Natural killer cell (primary cell): ENCODE data around the gene FAM72C. TPM values are rescaled to one million over a fixed set of nuclear protein-coding genes. Genes with fewer than 3 reads are reported as not detected.
"Not testable (repeated sequence)": the region's sequence is repeated elsewhere in the genome, so short reads cannot be mapped to it uniquely, and the experiment has no call there.

Experiments used
- ATAC-seq, 3 donors: fragments of 150-1000 bp in 2 of 3; fragments of 200-7000 bp in 1 of 3; cut with Tn5 transposase; 1 replicate in 1 of 3; 2 replicates in 2 of 3; pipeline ENCODE4 v1.10.0; 2021; ENCODE audit warnings: mild to moderate bottlenecking in 2 of 3, moderate library complexity in 2 of 3
- DNase-seq, 2 donors: peaks; one replicate each; pipeline versions ENCODE4 v3.0.0 to v3.0.0-alpha.2; 2013 to 2021; ENCODE audit warnings: mixed read lengths in 1 of 2
- H3K27ac ChIP-seq: one replicate; pipeline ENCODE4 v1.5.1; 2013; ENCODE audit warnings: mild to moderate bottlenecking, low read length
- H3K27me3 ChIP-seq: one replicate; pipeline ENCODE4 v1.6.1; 2013; ENCODE audit warnings: low read length; ENCODE audit not compliant: control insufficient read depth, insufficient read depth
- H3K36me3 ChIP-seq: one replicate; pipeline ENCODE4 v1.6.1; 2013; ENCODE audit warnings: low read length; ENCODE audit not compliant: control insufficient read depth, insufficient read depth
- H3K4me1 ChIP-seq: one replicate; pipeline ENCODE4 v1.6.1; 2013; ENCODE audit warnings: low read length; ENCODE audit not compliant: control insufficient read depth, insufficient read depth
- H3K4me3 ChIP-seq: one replicate; pipeline ENCODE4 v1.5.1; 2013; ENCODE audit warnings: low read length
- H3K9me3 ChIP-seq: one replicate; pipeline ENCODE4 v1.6.1; 2013; ENCODE audit warnings: low read length; ENCODE audit not compliant: control insufficient read depth, insufficient read depth
- H3K27ac Mint-ChIP-seq, 2 donors: one replicate each; pipeline ENCODE4 v1.8.0; 2022; ENCODE audit warnings: mild to moderate bottlenecking in 2 of 2, mixed read lengths in 2 of 2, moderate library complexity in 1 of 2
- H3K27me3 Mint-ChIP-seq, 2 donors: one replicate each; pipeline ENCODE4 v1.8.0; 2022; ENCODE audit warnings: low read depth in 2 of 2, mixed read lengths in 2 of 2
- H3K36me3 Mint-ChIP-seq: one replicate; pipeline ENCODE4 v1.8.0; 2022; ENCODE audit warnings: mixed read lengths
- H3K4me1 Mint-ChIP-seq, 2 donors: one replicate each; pipeline ENCODE4 v1.8.0; 2022; ENCODE audit warnings: mixed read lengths in 2 of 2
- H3K4me3 Mint-ChIP-seq: one replicate; pipeline ENCODE4 v1.8.0; 2022; ENCODE audit warnings: mild to moderate bottlenecking, moderate library complexity, mixed read lengths
- H3K9me3 Mint-ChIP-seq, 2 donors: one replicate each; pipeline ENCODE4 v1.8.0; 2022; ENCODE audit warnings: mixed read lengths in 2 of 2
- WGBS: methylation state at CpG from one replicate; pipeline ENCODE4 v1.1.7; 2013; ENCODE audit warnings: missing lambda C conversion rate; ENCODE audit not compliant: insufficient coverage; 5-methylcytosine and 5-hydroxymethylcytosine counted together
- intact Hi-C: fragments of 100-400 bp; cut with micrococcal nuclease; formaldehyde crosslinking; loops from one replicate; pipeline ENCODE4 v1.14.2; 2022
- total RNA-seq, 4 donors: library from RNA; stranded (reverse); fragments of 120-200 nt in 1 of 4; gene quantifications; one replicate each; pipeline versions ENCODE4 v1.2.3 to v1.2.4, GENCODE V29; 2013 to 2022

FAM72C gene
- total RNA-seq, result under 1 TPM in 2 of 3 donors, not detected in 1; 0.18 to 0.19 TPM
- total RNA-seq (2013), result 0.16 TPM

DNA sequence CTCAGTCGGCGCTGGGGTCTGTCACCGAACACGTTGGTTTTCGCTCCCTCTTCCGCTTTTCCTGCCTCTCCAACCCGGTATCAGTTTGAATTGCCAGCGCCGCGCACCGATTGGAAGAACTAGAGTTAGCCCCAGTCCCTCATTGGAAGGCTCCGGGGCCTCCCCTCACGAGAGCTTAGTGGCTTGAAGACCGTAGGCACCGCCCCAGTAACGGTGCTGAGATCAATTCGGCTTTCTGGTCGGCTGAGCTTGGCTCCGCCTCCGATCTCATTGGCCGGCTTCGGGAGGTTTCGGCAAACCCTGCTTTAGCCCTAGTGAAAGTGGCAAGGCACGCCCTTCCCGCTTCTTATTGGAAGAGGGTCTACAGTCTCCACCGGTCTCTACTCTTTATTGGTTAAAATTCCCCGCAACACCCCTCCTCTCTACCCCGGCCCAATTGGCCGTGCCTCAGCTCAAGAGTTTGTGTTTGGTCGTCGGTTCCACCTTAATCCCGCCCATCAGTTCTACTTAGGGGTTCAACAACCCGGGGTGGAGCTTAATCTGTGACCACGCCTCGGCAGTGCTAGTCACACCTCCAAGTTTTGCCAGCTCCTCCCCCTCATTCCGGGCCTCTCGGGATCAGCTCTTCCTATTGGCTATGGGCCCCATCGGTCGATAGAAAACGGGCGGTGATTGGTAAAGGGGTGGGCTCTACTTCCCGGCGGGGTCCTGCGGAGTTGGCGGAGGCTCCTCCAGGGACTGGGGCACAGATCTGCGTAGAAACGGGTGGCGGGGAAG lies at the start of gene FAM72C:
Gene FAM72C, minus strand, starts transcription at position 63 of the 777 bp plus-strand sequence. CDS start 845 bp downstream, outside the sequence.
- H3K36me3 ChIP-seq, H3K27me3 Mint-ChIP-seq, DNase-seq, H3K9me3 ChIP-seq, H3K27ac Mint-ChIP-seq, H3K4me1 ChIP-seq, H3K27ac ChIP-seq, H3K4me3 ChIP-seq, H3K27me3 ChIP-seq, H3K4me3 Mint-ChIP-seq, H3K4me1 Mint-ChIP-seq, H3K9me3 Mint-ChIP-seq, H3K36me3 Mint-ChIP-seq, intact Hi-C loops: not testable (repeated sequence)
- WGBS, result no CpG with 5 or more reads among the region's 48 CpGs
- peak; percentile 78 to 93 (median 81) for ATAC-seq

- H3K27me3 Mint-ChIP-seq, H3K27me3 ChIP-seq, H3K27ac ChIP-seq, H3K9me3 Mint-ChIP-seq, ATAC-seq, H3K4me1 Mint-ChIP-seq, H3K4me3 ChIP-seq, DNase-seq, H3K36me3 Mint-ChIP-seq, H3K9me3 ChIP-seq, H3K4me3 Mint-ChIP-seq, intact Hi-C loops, H3K36me3 ChIP-seq, H3K4me1 ChIP-seq, H3K27ac Mint-ChIP-seq: not testable (repeated sequence)
- WGBS, result no CpG with 5 or more reads among the region's 3 CpGs
Measured at GRCh38 chr1:144020001-144020738, 48.4 kb upstream of the FAM72C start.

DNA sequence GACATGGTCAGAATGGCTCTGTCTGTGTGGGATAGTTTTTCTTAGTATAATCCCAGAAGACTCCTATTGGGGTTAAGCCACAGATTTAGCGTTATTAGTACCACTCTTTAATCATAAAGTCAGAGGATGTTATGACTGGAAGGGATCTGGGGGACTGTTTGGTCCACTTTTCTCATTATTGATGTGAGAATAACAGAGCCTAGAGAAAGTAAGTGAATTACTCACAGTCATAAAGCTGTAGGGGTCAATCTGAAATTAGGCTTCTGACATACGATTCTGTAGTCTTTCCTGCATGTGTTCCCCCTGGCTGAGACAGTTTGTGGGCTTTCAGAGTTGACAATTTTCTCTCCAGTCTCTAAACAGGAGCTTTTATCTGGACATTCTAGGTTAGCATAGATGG lies 47.3 kb upstream of the FAM72C start:
- ATAC-seq, H3K4me1 Mint-ChIP-seq, DNase-seq, H3K36me3 Mint-ChIP-seq, H3K4me3 Mint-ChIP-seq, H3K4me3 ChIP-seq, H3K27ac Mint-ChIP-seq, H3K4me1 ChIP-seq, H3K9me3 Mint-ChIP-seq, H3K27me3 Mint-ChIP-seq, intact Hi-C loops, H3K27ac ChIP-seq, H3K36me3 ChIP-seq, H3K27me3 ChIP-seq, H3K9me3 ChIP-seq: not testable (repeated sequence)
- no CpG with 5 or more reads among the region's 2 CpGs for whole genome bisulfite sequencing

DNA sequence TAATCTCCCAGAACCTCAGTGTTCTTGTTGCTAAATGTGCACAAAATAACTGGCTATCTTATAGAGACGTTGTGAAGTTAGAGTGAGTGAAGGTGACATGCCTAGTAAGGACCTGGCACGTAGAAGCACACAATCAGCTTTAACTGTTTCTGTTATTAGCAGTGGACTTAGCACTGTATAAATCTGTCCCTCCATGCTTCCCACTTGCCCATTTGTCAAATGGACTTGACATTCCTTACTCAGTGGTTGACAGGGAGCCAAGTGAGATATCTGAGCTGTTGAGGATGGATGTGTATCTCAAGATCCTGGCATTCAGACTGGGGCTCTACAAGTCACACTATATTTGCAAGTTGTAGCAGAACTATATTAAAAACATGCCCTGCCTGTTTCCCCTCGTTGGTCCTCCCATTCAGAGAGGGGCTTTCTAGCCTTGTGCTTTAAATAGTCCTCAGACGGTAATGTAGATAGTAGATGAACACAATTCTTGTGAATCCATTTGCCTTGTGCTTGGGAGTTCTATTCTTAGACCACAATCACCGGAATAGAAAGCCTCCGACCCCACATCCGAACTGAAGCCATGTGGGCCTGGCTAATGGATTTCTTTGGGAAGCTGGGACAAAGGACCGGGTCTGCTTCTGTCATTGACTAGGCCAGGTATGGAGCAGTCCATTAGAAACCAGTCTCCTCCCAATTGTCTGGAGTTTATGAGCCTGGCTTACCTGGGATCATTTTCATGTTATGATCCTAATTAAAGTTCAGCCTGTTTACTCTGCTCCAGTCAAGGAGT lies 43.6 kb upstream of the FAM72C start:
- H3K9me3 Mint-ChIP-seq, H3K4me1 ChIP-seq, H3K27ac Mint-ChIP-seq, H3K4me3 ChIP-seq, H3K9me3 ChIP-seq, ATAC-seq, intact Hi-C loops, H3K4me1 Mint-ChIP-seq, H3K27me3 Mint-ChIP-seq, DNase-seq, H3K36me3 ChIP-seq, H3K27me3 ChIP-seq, H3K36me3 Mint-ChIP-seq, H3K27ac ChIP-seq, H3K4me3 Mint-ChIP-seq: not testable (repeated sequence)
- no CpG with 5 or more reads among the region's 8 CpGs for WGBS

DNA sequence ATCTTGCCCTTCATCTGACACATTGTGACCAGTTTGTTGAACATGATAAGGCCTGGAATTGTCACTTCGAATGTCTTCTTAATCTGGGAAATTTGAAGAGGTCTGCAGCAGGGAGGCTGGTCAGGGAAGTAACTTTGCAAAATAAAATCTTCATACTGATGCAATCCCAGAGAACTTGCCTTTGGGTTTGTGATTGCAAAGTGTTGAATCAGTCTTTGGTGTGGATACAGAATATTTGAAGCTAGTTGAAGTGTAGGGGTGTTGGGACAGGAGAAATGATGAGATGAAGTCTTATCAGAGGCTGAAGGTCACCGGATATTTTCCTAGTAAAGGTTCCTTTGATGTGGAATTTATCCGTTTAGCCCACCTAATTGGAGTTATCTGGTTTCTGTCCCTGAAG lies 42.7 kb upstream of the FAM72C start:
- H3K4me1 Mint-ChIP-seq, ATAC-seq, H3K36me3 Mint-ChIP-seq, H3K4me1 ChIP-seq, H3K36me3 ChIP-seq, intact Hi-C loops, H3K27me3 ChIP-seq, H3K9me3 ChIP-seq, H3K27me3 Mint-ChIP-seq, DNase-seq, H3K9me3 Mint-ChIP-seq, H3K27ac ChIP-seq, H3K4me3 ChIP-seq, H3K27ac Mint-ChIP-seq, H3K4me3 Mint-ChIP-seq: not testable (repeated sequence)
- no CpG with 5 or more reads among the region's 3 CpGs for WGBS

DNA sequence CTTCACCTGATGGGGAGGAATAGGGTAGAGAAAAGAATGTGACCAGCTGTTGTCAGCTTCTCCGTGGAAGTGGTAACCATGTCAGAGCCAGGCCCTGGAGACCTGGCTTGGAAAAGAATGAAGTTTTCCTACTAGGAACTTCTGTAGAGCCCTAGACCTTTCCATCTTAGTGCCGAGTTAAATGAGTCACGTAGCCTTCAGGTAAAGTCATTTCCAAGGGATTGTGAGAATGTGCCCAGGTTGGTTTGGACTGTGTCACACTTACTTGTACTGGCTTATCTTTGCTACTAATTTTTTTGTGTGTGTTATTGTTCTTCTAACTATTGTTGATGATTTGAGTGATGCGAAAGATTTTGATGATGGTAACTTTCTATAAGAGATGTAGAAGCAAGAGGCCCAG lies 42.3 kb upstream of the FAM72C start:
- intact Hi-C loops, H3K4me3 ChIP-seq, H3K4me1 Mint-ChIP-seq, H3K27me3 Mint-ChIP-seq, H3K27ac ChIP-seq, H3K4me3 Mint-ChIP-seq, DNase-seq, H3K27me3 ChIP-seq, H3K9me3 Mint-ChIP-seq, H3K9me3 ChIP-seq, H3K36me3 ChIP-seq, ATAC-seq, H3K4me1 ChIP-seq, H3K27ac Mint-ChIP-seq, H3K36me3 Mint-ChIP-seq: not testable (repeated sequence)
- no CpG with 5 or more reads among the region's 4 CpGs for WGBS

GRCh38 chr1:144012168-144012733 lies 40.5 kb upstream of the FAM72C start:
- ATAC-seq, result peak; percentile 31 to 67 (median 59)

More at GRCh38 chr1:144012168-144012733, 40.5 kb upstream of the FAM72C start:
- H3K27me3 Mint-ChIP-seq, H3K27ac Mint-ChIP-seq, H3K27ac ChIP-seq, H3K4me1 ChIP-seq, intact Hi-C loops, H3K9me3 ChIP-seq, DNase-seq, H3K36me3 ChIP-seq, H3K4me3 Mint-ChIP-seq, H3K36me3 Mint-ChIP-seq, H3K27me3 ChIP-seq, H3K4me1 Mint-ChIP-seq, H3K9me3 Mint-ChIP-seq, H3K4me3 ChIP-seq: not testable (repeated sequence)
- WGBS, result no CpG with 5 or more reads among the region's 4 CpGs
